WTC11 (cell line): Measurements from ENCODE around the gene PEX26.

Experiments used
- IRF2 ChIP-seq: sonication (generic); formaldehyde crosslinking; IDR thresholded peaks from 2 replicates; pipeline ENCODE4 v1.8.0; 2022; ENCODE audit warnings: low read depth, missing genetic modification reagents, borderline replicate concordance
- TF ChIP-seq, protein P1 (sequence below): sonication (generic); formaldehyde crosslinking; IDR thresholded peaks from 2 replicates; pipeline ENCODE4 v1.8.1; 2022; ENCODE audit warnings: mild to moderate bottlenecking, missing genetic modification reagents, moderate library complexity, borderline replicate concordance
- TF ChIP-seq, protein P2 (sequence below): sonication (generic); formaldehyde crosslinking; IDR thresholded peaks from 2 replicates; pipeline ENCODE4 v1.8.0; 2023; ENCODE audit warnings: missing genetic modification reagents
- TF ChIP-seq, protein P3 (sequence below): sonication (generic); formaldehyde crosslinking; IDR thresholded peaks from 2 replicates; pipeline ENCODE4 v1.8.0; 2022; ENCODE audit warnings: mild to moderate bottlenecking, missing genetic modification reagents
- TF ChIP-seq, protein P4 (sequence below): fragments of 200-600 bp; IDR thresholded peaks from 2 replicates; pipeline ENCODE4 v1.8.0; 2022; ENCODE audit warnings: antibody characterized with exemption

DNA sequence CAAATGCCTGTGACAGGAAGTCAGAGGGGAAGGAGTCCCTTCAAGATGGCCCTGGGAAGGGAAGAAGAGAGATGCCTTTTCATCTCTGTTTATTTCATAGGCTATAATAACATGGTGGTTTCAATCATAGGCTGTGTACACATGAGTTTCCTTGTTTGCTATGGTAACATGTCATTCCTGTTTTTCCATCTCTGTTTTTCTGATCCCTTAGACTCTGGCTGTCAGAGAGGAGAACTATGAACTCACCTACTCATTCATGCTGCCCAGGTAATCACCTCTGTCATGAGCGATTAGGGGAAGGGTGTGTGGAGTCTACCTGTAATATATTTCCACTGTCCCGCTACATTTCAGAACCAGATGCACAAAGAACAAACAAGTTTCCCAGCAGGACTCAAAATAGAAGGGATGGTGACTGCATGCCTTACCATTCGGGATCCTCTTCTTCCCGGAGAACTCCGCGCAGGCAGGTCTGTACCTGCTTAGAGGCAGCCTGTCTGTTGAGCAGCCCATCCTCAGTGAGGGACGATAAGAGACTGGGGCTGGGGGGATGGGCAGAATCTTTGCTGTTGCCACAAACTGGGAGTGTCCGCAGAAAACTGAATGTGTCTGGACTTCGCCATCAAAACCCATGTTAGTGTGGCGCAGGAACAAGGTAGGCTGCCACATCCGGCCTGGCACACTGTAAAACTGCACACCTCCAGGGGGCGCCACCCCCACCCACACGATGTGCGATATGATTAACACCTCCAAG is 7.1 kb upstream of the PEX26 start:
- TF ChIP-seq, protein P1, sequence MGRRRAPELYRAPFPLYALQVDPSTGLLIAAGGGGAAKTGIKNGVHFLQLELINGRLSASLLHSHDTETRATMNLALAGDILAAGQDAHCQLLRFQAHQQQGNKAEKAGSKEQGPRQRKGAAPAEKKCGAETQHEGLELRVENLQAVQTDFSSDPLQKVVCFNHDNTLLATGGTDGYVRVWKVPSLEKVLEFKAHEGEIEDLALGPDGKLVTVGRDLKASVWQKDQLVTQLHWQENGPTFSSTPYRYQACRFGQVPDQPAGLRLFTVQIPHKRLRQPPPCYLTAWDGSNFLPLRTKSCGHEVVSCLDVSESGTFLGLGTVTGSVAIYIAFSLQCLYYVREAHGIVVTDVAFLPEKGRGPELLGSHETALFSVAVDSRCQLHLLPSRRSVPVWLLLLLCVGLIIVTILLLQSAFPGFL (CRISPR knock-in tag): no peak
- TF ChIP-seq IRF2 (CRISPR knock-in tag): no peak
- TF ChIP-seq, protein P2, sequence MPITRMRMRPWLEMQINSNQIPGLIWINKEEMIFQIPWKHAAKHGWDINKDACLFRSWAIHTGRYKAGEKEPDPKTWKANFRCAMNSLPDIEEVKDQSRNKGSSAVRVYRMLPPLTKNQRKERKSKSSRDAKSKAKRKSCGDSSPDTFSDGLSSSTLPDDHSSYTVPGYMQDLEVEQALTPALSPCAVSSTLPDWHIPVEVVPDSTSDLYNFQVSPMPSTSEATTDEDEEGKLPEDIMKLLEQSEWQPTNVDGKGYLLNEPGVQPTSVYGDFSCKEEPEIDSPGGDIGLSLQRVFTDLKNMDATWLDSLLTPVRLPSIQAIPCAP: no peak
- TF ChIP-seq, protein P3, sequence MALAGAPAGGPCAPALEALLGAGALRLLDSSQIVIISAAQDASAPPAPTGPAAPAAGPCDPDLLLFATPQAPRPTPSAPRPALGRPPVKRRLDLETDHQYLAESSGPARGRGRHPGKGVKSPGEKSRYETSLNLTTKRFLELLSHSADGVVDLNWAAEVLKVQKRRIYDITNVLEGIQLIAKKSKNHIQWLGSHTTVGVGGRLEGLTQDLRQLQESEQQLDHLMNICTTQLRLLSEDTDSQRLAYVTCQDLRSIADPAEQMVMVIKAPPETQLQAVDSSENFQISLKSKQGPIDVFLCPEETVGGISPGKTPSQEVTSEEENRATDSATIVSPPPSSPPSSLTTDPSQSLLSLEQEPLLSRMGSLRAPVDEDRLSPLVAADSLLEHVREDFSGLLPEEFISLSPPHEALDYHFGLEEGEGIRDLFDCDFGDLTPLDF: no peak
- TF ChIP-seq, protein P4, sequence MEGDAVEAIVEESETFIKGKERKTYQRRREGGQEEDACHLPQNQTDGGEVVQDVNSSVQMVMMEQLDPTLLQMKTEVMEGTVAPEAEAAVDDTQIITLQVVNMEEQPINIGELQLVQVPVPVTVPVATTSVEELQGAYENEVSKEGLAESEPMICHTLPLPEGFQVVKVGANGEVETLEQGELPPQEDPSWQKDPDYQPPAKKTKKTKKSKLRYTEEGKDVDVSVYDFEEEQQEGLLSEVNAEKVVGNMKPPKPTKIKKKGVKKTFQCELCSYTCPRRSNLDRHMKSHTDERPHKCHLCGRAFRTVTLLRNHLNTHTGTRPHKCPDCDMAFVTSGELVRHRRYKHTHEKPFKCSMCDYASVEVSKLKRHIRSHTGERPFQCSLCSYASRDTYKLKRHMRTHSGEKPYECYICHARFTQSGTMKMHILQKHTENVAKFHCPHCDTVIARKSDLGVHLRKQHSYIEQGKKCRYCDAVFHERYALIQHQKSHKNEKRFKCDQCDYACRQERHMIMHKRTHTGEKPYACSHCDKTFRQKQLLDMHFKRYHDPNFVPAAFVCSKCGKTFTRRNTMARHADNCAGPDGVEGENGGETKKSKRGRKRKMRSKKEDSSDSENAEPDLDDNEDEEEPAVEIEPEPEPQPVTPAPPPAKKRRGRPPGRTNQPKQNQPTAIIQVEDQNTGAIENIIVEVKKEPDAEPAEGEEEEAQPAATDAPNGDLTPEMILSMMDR: 0 out of 2 replicates have a peak, but pooled peaks have one; percentile 18
